ENCODE data around the gene FBXL4. TPM values are rescaled to one million over a fixed set of nuclear protein-coding genes. Genes with fewer than 3 reads are reported as not detected.
A peak's percentile ranks its signal among the peaks of the same experiment; 100 is the strongest.

Gene FBXL4
- total RNA-seq, 1 experiment from 2014 or later = 5.1 TPM

DNA sequence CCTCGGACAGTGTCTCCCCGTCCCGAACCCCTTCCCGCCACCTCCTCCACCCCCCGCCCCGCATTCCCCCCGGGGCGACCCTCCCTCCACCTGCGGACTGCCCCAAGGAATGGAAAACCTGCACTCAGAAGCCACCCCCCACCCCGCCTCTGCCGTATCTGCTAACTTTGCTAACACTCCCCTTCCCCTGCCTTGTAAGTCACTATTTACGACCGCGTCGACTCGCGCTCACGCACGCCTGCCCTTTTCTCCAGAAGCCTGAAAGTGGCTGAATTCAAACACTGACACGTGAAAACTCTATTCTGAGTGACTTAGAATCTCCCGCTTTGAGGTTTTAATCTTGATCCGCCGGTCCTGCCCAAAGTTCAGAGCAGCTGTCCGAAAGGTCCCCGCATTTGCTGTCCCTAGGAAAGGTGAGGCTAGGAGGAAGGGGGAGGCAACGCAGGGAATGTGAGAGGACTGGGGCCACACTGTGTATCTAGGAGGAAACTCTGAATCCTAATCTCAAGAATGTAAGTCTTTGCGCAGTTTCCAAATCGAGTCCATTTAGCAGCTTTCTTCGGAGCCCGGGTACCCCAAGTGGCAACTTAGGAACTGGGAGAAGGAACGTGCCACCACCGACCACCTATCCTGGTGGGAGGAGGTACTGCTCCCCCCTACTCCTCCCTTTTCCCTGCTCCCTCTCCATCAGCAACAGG, 122.7 kb downstream of the FBXL4 start:
- no peak overlapping the region for H3K27ac Mint-ChIP-seq
- Histone ChIP-seq H3T11ph (ENCODE audit: low read length) (no peak overlapping the region), H3K23ac (ENCODE audit: insufficient read length, low read depth, low read length) (no peak overlapping the region), H3K4me2 (ENCODE audit: insufficient read depth, insufficient read length, low read length) (peak overlapping the region; percentile 97), H3K14ac (ENCODE audit: insufficient read depth, low read length) (no peak overlapping the region), H3K56ac (ENCODE audit: insufficient read length, low read depth, low read length) (no peak overlapping the region), H2AK5ac (ENCODE audit: insufficient read length, low read length) (no peak overlapping the region), H4K5ac (ENCODE audit: insufficient read length, low read depth, low read length) (no peak overlapping the region), H3K9me3 (ENCODE audit: control insufficient read depth, low read depth, low read length) (no peaks in the 10 kb centered on the region), H2AFZ (ENCODE audit: low read length) (no peak overlapping the region), H3K27me3 (ENCODE audit: insufficient read depth, low read length) (peaks cover 48% of the 10 kb centered on the region), H2BK5ac (ENCODE audit: insufficient read length, low read length) (no peak overlapping the region), H3K79me1 (ENCODE audit: insufficient read depth, low read depth, low read length, poor library complexity, severe bottlenecking) (no peaks in the 10 kb centered on the region), H2BK20ac (ENCODE audit: low read depth, low read length, poor library complexity, severe bottlenecking) (no peak overlapping the region), H2BK15ac (ENCODE audit: low read depth, low read length) (no peak overlapping the region), H3K4ac (ENCODE audit: low read depth, low read length) (no peak overlapping the region), H3K4me1 (ENCODE audit: insufficient read depth, low read length) (no peaks in the 10 kb centered on the region; the same call in 1 of the 2 replicates), H3K23me2 (ENCODE audit: insufficient read length, low read depth, low read length, poor library complexity, severe bottlenecking) (peaks cover 32% of the 10 kb centered on the region), H4K8ac (replicated peaks; ENCODE audit: insufficient read length, low read depth, low read length) (no peak overlapping the region), H3K27ac (ENCODE audit: insufficient read length, low read depth, low read length) (no peak overlapping the region), H3K18ac (ENCODE audit: insufficient read length, low read depth, low read length) (no peak overlapping the region), H4K91ac (ENCODE audit: insufficient read length, low read depth, low read length) (no peak overlapping the region), H3K9ac (ENCODE audit: extremely low read depth, insufficient read length, low read length) (no peak overlapping the region), H4K20me1 (ENCODE audit: control insufficient read depth, insufficient read depth, insufficient read length) (no peaks in the 10 kb centered on the region), H2BK120ac (ENCODE audit: low read depth, low read length, poor library complexity, severe bottlenecking) (no peak overlapping the region), H2BK12ac (ENCODE audit: insufficient read length, low read depth, low read length) (no peak overlapping the region), H3K79me2 (ENCODE audit: insufficient read depth, low read length) (no peaks in the 10 kb centered on the region)
- no peaks in the 10 kb centered on the region for H3K36me3 Mint-ChIP-seq (ENCODE audit: insufficient read depth in 1 of 3, low read depth in 3 of 3)
- peaks cover 100% of the 10 kb centered on the region for H3K27me3 Mint-ChIP-seq (ENCODE audit: low read depth)
- H3K9me3 Mint-ChIP-seq = no peaks in the 10 kb centered on the region; a peak in 1 of 5 replicates
- H3K4me1 Mint-ChIP-seq = peaks cover 40 to 43% of the 10 kb centered on the region in 2 experiments
- peak; percentile 71 for DNase-seq
- no CpG with 5 or more reads among the region's 32 CpGs for WGBS (ENCODE audit: extremely low coverage, insufficient read length, low lambda C conversion rate)
- TF ChIP-seq, protein P1, sequence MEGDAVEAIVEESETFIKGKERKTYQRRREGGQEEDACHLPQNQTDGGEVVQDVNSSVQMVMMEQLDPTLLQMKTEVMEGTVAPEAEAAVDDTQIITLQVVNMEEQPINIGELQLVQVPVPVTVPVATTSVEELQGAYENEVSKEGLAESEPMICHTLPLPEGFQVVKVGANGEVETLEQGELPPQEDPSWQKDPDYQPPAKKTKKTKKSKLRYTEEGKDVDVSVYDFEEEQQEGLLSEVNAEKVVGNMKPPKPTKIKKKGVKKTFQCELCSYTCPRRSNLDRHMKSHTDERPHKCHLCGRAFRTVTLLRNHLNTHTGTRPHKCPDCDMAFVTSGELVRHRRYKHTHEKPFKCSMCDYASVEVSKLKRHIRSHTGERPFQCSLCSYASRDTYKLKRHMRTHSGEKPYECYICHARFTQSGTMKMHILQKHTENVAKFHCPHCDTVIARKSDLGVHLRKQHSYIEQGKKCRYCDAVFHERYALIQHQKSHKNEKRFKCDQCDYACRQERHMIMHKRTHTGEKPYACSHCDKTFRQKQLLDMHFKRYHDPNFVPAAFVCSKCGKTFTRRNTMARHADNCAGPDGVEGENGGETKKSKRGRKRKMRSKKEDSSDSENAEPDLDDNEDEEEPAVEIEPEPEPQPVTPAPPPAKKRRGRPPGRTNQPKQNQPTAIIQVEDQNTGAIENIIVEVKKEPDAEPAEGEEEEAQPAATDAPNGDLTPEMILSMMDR (conservative IDR thresholded peaks at IDR 0.05) = no peak
- H3K4me3 Mint-ChIP-seq = peak overlapping the region; percentile 65 to 93

Measured in H9 (cell line).